ENCODE results near the gene OSMR.

OSMR gene

DNA sequence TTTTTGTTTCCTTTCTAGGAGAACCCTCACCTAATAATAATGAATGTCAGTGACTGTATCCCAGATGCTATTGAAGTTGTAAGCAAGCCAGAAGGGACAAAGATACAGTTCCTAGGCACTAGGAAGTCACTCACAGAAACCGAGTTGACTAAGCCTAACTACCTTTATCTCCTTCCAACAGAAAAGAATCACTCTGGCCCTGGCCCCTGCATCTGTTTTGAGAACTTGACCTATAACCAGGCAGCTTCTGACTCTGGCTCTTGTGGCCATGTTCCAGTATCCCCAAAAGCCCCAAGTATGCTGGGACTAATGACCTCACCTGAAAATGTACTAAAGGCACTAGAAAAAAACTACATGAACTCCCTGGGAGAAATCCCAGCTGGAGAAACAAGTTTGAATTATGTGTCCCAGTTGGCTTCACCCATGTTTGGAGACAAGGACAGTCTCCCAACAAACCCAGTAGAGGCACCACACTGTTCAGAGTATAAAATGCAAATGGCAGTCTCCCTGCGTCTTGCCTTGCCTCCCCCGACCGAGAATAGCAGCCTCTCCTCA, 87.1 kb downstream of the OSMR start:
- DNase-seq = no peak

DNA sequence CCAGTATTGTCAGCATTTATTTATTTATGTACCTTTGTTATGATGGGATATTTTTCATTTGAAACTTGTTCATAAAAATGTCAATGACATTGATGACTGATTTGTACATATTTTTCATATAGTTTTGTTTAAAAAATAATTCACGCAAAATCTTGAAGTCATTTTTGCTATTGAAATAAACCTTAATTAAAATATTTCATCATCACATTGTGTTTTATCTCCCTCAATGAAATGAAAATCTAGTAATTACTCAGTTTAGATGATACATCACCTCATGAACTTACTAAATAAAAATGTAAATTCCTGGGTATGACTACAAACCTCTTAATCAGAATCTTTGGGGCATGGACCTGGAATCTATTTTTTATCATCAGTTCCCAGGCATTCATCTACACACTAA, 89.6 kb downstream of the OSMR start:
- no peak for DNase-seq

DNA sequence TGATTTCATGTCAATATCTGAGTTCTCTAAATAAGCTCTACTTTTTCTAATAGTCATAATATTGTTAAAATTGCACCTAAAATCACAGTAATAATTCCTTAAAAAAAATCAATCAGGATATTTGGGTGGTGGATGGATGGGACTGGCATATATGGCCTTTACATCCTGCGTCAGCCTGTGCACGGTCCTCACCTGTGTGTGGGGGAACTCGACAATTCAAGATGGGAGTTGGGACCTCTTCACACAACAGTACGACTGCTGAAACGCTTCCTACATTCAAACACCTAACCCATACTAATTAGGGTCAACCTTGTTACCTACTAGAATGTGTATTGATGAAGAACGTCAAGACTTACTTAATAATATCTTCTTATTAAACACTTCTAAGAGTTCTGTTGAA, 90.5 kb downstream of the OSMR start:
- no peak for DNase-seq

DNA sequence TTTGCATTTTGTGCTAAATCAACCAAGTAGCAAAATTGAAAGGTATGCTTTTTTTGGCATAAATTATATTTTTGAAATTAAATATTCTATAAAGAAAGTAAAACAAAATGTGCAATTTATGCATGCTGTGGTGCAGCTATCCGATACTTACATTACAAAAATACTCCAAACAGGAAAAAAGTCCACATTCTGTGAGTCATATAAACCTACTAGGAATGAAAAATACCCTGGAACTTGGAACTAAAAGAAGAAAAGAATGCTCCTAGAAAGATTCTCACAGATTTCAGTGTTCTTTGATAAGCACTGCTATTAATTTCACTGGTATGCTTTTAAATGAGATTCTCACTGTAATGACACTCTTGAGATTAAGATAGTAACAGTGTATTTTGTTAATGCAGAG, 92.6 kb downstream of the OSMR start:
- DNase-seq = no peak

DNA sequence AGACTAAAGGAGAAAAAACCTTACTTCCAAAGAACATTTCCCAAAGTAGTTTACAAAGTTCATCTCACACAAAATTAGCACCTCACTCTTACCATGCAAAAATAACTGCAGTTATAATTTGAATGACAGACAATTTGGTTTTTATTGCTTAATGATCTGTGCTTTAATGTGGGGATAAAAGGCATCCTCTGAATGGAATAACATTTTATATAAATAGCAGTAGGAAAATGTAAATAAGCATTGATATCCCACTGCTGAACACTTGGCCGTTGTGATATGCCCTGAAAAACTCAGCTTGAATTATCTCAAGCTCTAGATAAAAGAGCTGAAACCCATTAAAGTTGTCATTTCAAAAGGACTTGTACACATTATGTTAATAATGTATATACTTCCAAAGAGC, 93.2 kb downstream of the OSMR start:
- no peak for DNase-seq

DNA sequence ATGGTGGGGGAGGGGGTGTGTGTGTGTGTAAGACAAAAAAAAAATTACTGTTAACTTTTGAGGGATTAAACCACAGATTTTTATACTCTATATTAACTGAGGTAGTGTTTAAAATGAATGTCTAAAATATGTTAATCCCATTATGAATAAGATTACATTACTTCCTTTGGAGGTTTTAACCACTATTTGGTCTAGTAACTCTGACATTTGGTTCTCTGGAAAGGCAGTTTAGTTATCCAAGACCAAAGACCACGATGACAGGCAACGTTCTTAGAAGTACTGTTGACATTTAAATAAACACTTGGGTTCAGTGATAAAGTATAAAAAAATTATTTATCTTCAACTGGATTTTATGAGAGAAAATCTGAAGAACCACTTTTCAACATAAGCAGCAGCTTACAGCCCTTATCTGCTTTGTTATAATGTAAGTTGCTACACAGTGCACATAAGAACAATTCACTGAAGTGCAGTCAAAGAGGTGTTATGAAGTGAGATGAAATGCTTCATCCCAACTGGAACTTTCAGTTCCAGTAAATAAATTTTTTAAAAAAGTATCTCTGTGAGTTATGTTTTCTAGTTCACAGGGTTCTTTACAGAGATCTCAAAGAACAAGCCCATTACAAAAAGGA, 94.5 kb downstream of the OSMR start:
- DNase-seq = no peak

DNA sequence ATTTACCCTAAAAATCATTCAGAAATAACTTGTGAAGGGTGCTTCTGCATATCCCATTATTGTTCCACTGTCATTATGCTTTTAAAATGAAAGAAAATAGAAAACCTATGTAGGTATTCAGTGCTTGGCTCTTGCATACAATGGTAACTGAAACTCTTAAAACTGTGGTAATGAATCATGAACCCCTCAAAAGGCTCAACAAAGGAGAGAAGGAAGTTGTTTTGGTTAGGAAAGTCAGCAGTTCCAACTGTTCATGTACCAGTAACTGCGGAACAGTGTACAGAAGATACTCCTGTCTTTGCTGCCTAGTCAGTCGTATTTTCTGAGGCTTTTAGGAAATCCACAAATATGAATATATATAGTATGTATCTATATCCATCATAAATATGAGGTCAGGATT, 96.1 kb downstream of the OSMR start:
- DNase-seq = no peak

DNA sequence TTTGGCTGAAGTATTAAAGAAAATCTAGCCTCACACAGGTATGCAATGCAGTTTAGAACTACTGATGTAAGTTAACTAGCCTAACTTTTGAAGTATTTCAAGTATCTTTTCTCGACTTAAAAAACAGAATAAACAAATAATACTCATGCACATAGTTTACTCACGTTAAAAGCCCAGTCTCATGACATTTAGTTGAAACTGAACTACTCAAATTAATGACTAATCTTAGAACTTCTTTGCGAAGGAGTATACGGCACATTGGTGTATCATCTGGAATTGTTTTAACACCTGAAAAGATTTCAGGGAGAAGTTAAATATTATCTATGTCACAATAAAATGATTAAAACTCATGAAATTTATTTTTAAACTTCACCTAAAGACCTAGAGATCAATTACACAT, 98.5 kb downstream of the OSMR start:
- no peak for DNase-seq

DNA sequence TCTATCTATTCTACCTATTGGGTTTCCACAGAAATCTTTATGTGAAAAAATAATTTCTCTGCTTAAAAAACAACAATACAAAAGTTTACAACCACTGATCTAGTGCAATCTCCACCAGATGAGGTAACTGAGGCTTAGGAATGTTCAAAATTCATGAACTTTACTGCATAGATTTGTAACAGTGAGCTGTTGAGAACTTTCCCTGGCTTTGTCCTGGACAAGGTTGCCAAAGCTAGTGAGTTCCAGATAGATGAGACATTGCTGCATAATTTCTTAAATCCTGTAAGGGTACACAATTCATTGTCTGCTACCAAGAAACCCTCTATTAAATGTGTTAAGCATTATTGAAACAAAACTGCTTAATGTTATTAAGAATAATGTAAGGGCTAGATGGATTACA, 102.7 kb downstream of the OSMR start:
- no peak for DNase-seq

DNA sequence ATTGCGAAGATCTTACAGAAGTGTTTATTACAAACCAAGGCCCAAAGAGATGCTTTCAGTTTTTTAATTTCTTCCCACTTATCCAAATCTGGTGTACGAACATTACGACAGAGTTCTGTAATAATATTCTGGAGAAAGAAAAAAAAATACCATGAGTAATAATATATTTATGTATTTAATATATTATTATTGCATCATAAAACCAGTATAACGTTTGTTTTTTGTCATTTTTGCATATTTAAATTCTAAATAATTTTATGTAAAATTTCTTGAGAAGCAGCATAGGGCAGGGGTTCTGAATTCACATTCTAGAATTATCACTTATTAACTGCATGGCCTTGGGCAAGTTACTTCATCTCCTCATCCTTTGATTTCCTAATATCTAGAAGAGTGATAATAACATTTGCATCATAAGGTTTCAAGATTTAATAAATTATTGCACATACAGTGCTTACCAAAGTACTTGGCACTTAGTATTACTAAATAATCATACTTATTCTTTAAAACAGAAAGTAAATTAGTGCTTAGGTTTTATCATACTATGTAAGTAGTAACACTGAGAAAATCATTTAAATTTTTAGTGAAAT, 107.7 kb downstream of the OSMR start:
- DNase-seq = no peak

DNA sequence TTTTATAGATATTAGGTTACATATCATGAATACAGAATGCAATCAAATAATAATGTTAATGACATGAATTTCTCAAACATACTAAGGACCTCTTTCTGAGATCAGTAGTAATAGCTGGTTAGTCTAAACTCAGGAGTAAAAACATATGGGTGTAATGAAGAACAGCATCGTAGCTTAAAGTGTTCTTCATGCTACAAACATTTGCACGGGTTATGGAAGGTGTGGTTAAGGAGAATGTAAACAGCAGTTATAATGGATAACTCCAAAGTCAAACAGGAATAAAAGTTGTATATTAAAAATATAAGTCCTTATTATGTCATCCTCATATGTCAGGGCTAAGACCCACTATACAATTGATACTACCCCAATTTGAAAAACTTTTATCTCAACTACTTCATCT, 115.9 kb downstream of the OSMR start:
- no peak for DNase-seq

DNA sequence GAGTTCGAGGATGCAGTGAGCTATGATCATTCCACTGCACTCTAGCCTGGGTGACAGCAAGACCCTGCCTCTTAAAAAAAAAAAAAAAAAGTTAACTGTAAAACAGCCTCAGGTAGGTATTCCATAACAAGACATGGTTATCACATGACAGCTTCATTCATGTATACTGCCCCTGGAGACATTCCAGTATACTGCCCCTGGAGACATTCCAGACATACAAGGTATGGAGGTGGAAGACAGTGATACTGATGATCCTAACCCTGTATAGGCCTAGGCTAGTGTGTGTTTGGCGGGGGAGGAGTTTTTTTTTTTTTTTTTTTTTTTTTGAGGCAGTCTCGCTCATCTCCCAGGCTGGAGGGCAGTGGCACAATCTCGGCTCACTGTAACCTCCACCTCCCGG, 122.9 kb downstream of the OSMR start:
- no peak for DNase-seq

DNA sequence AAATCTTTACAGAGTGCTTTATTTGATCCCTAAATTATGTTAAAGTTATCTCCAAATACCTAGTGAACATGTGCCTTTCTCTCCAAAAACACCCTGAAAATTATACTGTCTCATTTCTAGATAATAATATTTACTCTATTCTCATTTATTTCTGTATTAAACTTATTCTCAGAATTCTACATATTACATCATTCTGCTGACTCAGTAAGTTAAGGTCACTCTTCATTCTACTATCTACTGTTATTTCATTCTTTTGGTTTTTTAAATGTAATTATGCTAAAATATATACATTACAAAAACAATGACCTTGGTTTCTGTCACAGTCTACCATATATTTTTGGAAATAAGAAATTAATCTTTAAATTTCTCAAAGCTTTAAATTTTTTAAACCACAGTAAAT, 132.2 kb downstream of the OSMR start:
- no peak for DNase-seq

DNA sequence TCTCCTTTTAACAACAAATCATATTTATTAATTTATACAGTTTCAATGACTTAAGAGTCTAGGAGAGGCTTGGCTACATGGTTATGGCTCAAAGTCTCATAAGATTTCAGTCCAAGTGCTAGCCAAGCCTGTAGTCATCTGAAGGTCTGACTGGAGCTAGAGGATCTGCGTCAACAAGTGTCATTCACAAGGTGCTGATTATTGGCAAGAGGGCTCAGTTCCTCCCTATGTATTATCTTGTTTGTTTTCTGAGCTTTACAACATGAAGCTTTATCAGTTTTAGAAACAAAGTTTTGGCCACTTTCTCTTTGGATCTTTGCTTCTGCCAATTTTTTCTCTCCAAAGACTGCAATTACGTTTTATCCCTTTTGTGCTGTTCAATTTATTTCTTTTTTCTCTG, 133.7 kb downstream of the OSMR start:
- no peak for DNase-seq

Measured in NCI-H2029 (cell line).